KMS-11 (cell line): ENCODE results near the gene CEP152.

Experiments used
- H2AFZ ChIP-seq: fragments of 200-600 bp; sonication (generic); 2 replicates; pipeline ENCODE4 v1.6.1; 2016; ENCODE audit warnings: antibody characterized with exemption, mixed run types, low read depth
- H3K27ac ChIP-seq: fragments of 200-600 bp; sonication (generic); 2 replicates; pipeline ENCODE4 v1.6.1; 2016; ENCODE audit warnings: mild to moderate bottlenecking, mixed run types
- H3K27me3 ChIP-seq: fragments of 200-600 bp; sonication (generic); 2 replicates; pipeline ENCODE4 v1.6.1; 2017; ENCODE audit warnings: mild to moderate bottlenecking, low read depth, mixed run types, moderate library complexity; ENCODE audit not compliant: insufficient read depth
- H3K36me3 ChIP-seq: fragments of 200-600 bp; sonication (generic); 2 replicates; pipeline ENCODE4 v1.6.1; 2017; ENCODE audit warnings: mild to moderate bottlenecking, mixed run types; ENCODE audit not compliant: insufficient read depth
- H3K4me1 ChIP-seq: fragments of 200-600 bp; sonication (generic); 2 replicates; pipeline ENCODE4 v1.6.1; 2016; ENCODE audit warnings: mild to moderate bottlenecking, low read depth, mixed run types; ENCODE audit not compliant: poor library complexity, severe bottlenecking
- H3K4me2 ChIP-seq: fragments of 200-600 bp; sonication (generic); 2 replicates; pipeline ENCODE4 v1.7.0; 2016; ENCODE audit warnings: mild to moderate bottlenecking, mixed run types
- H3K4me3 ChIP-seq: fragments of 200-600 bp; sonication (generic); IDR thresholded peaks from 2 replicates; pipeline ENCODE4 v1.6.1; 2017; ENCODE audit warnings: low read depth, low read length, mixed read lengths; ENCODE audit not compliant: insufficient read depth
- H3K79me2 ChIP-seq: fragments of 200-600 bp; sonication (generic); 2 replicates; pipeline ENCODE4 v1.6.1; 2016; ENCODE audit warnings: low read depth, mixed run types; ENCODE audit not compliant: insufficient read depth
- H3K9ac ChIP-seq: fragments of 200-600 bp; sonication (generic); 2 replicates; pipeline ENCODE4 v1.6.1; 2016; ENCODE audit warnings: mild to moderate bottlenecking, mixed run types
- H4K20me1 ChIP-seq: fragments of 200-600 bp; sonication (generic); 2 replicates; pipeline ENCODE4 v1.6.1; 2016; ENCODE audit warnings: mild to moderate bottlenecking, mixed run types; ENCODE audit not compliant: insufficient read depth
- CTCF ChIP-seq: fragments of 200-600 bp; sonication (generic); conservative IDR thresholded peaks from 2 replicates; pipeline ENCODE4 v1.6.1; 2017; ENCODE audit warnings: low read depth, mild to moderate bottlenecking, antibody characterized with exemption, low read length, moderate library complexity, mixed read lengths

CEP152 gene

GRCh38 chr15:48845123-48845522 lies 34.3 kb upstream of the CEP152 start:
- no peaks in the 10 kb centered on the region for H3K36me3 ChIP-seq
- no peaks in the 10 kb centered on the region for H3K4me1 ChIP-seq
- no peak overlapping the region for H3K9ac ChIP-seq
- no peaks in the 10 kb centered on the region for H4K20me1 ChIP-seq
- no peak overlapping the region for H2AFZ ChIP-seq
- no peak overlapping the region for H3K4me3 ChIP-seq
- H3K79me2 ChIP-seq: no peaks in the 10 kb centered on the region
- H3K4me2 ChIP-seq: no peak overlapping the region
- no peak overlapping the region for H3K27ac ChIP-seq
- H3K27me3 ChIP-seq: no peaks in the 10 kb centered on the region
- TF ChIP-seq CTCF: no peak

- H3K9ac ChIP-seq: no peak overlapping the region
- no peak for TF ChIP-seq CTCF
- no peaks in the 10 kb centered on the region for H3K36me3 ChIP-seq
- no peak overlapping the region for H3K27ac ChIP-seq
- H2AFZ ChIP-seq: no peak overlapping the region
- no peaks in the 10 kb centered on the region for H3K4me1 ChIP-seq
- no peaks in the 10 kb centered on the region for H3K27me3 ChIP-seq
- no peak overlapping the region for H3K4me3 ChIP-seq
- H4K20me1 ChIP-seq: no peaks in the 10 kb centered on the region
- H3K4me2 ChIP-seq: no peak overlapping the region
- H3K79me2 ChIP-seq: no peaks in the 10 kb centered on the region
Measured at GRCh38 chr15:48842501-48842900, 31.6 kb upstream of the CEP152 start.

GRCh38 chr15:48834756-48835155 lies 23.9 kb upstream of the CEP152 start:
- Histone ChIP-seq H3K79me2 (no peaks in the 10 kb centered on the region), H3K4me2 (no peak overlapping the region), H3K9ac (no peak overlapping the region), H3K36me3 (no peaks in the 10 kb centered on the region), H3K27me3 (no peaks in the 10 kb centered on the region), H2AFZ (no peak overlapping the region), H4K20me1 (no peaks in the 10 kb centered on the region), H3K4me1 (no peaks in the 10 kb centered on the region), H3K4me3 (no peak overlapping the region), H3K27ac (no peak overlapping the region)
- TF ChIP-seq CTCF: no peak

GRCh38 chr15:48833526-48834239 lies 22.8 kb upstream of the CEP152 start:
- H3K4me1 ChIP-seq: no peaks in the 10 kb centered on the region
- no peak overlapping the region for H3K4me3 ChIP-seq
- H3K27me3 ChIP-seq: no peaks in the 10 kb centered on the region
- H3K4me2 ChIP-seq: no peak overlapping the region
- no peaks in the 10 kb centered on the region for H3K79me2 ChIP-seq
- H3K27ac ChIP-seq: no peak overlapping the region
- H3K9ac ChIP-seq: no peak overlapping the region
- no peaks in the 10 kb centered on the region for H3K36me3 ChIP-seq
- TF ChIP-seq CTCF: no peak
- no peak overlapping the region for H2AFZ ChIP-seq
- no peaks in the 10 kb centered on the region for H4K20me1 ChIP-seq
